Skeletal muscle tissue (tissue), 4 donors: Measurements from ENCODE around the gene LCN12. TPM values are rescaled to one million over a fixed set of nuclear protein-coding genes. Genes with fewer than 3 reads are reported as not detected.

Experiments
- H3K27ac ChIP-seq: one replicate; pipeline ENCODE4 v1.7.0; 2013; ENCODE audit warnings: mild to moderate bottlenecking, low read depth, low read length, inconsistent platforms
- H3K27me3 ChIP-seq, 3 donors: one replicate each; pipeline ENCODE4 v1.7.0; 2013; ENCODE audit warnings: low read length in 3 of 3; ENCODE audit not compliant: control insufficient read depth in 3 of 3, insufficient read depth in 3 of 3
- H3K36me3 ChIP-seq, 3 donors: one replicate each; pipeline ENCODE4 v1.7.0; 2013; ENCODE audit warnings: low read length in 3 of 3; ENCODE audit not compliant: control insufficient read depth in 3 of 3, insufficient read depth in 3 of 3
- H3K4me1 ChIP-seq, 3 donors: one replicate each; pipeline ENCODE4 v1.7.0; 2013; ENCODE audit warnings: low read length in 3 of 3, mild to moderate bottlenecking in 3 of 3; ENCODE audit not compliant: control insufficient read depth in 3 of 3, insufficient read depth in 3 of 3
- H3K4me3 ChIP-seq, 3 donors: one replicate each; pipeline ENCODE4 v1.7.0; 2013; ENCODE audit warnings: low read length in 3 of 3
- H3K9ac ChIP-seq, 3 donors: one replicate each; pipeline ENCODE4 v1.7.0; 2013; ENCODE audit warnings: low read length in 3 of 3, mild to moderate bottlenecking in 3 of 3, moderate library complexity in 2 of 3, low read depth in 1 of 3
- H3K9me3 ChIP-seq, 3 donors: one replicate each; pipeline ENCODE4 v1.7.0; 2013; ENCODE audit warnings: low read length in 3 of 3; ENCODE audit not compliant: control insufficient read depth in 3 of 3
- total RNA-seq: library from RNA; depleted of rRNA; stranded (reverse); fragments of >200 nt; gene quantifications from one replicate; pipeline ENCODE4 v1.2.3, GENCODE V29; 2014
- donor health status: Osteomylitis.

The LCN12 gene
- total RNA-seq, 1 donor from 2014 or later, result not detected

- Histone ChIP-seq H3K9me3 (no peaks in the 10 kb centered on the region), H3K4me1 (peaks cover 0 to 10% (median 7%) of the 10 kb centered on the region in 3 donors), H3K4me3 (no peak overlapping the region), H3K27ac (no peak overlapping the region), H3K27me3 (peaks cover 22 to 36% (median 33%) of the 10 kb centered on the region in 3 donors), H3K36me3 (no peaks in the 10 kb centered on the region), H3K9ac (no peak overlapping the region)
These were observed 32.5 kb downstream of the LCN12 start for GRCh38 chr9:136984464-136985026.

GRCh38 chr9:136985027-136985602 is 33.0 kb downstream of the LCN12 start:
- Histone ChIP-seq H3K27me3 (peaks cover 22 to 36% (median 33%) of the 10 kb centered on the region in 3 donors), H3K9ac (no peak overlapping the region), H3K36me3 (no peaks in the 10 kb centered on the region), H3K27ac (no peak overlapping the region), H3K9me3 (no peaks in the 10 kb centered on the region), H3K4me1 (peaks cover 0 to 10% (median 7%) of the 10 kb centered on the region in 3 donors), H3K4me3 (no peak overlapping the region)

- H3K27me3 ChIP-seq, result peaks cover 22 to 36% (median 33%) of the 10 kb centered on the region in 3 donors
- H3K27ac ChIP-seq, result no peak overlapping the region
- H3K4me1 ChIP-seq, result peaks cover 0 to 8% (median 7%) of the 10 kb centered on the region in 3 donors
- no peaks in the 10 kb centered on the region for H3K36me3 ChIP-seq
- peaks cover 0 to 4% (median 0%) of the 10 kb centered on the region in 3 donors for H3K9me3 ChIP-seq
- no peak overlapping the region for H3K9ac ChIP-seq
- H3K4me3 ChIP-seq, result no peak overlapping the region
These were observed 33.8 kb downstream of the LCN12 start for GRCh38 chr9:136985853-136986252.

GRCh38 chr9:136988872-136989271 is 36.8 kb downstream of the LCN12 start:
- Histone ChIP-seq H3K27ac (no peak overlapping the region), H3K9me3 (peaks cover 0 to 4% (median 0%) of the 10 kb centered on the region in 3 donors), H3K4me3 (no peak overlapping the region), H3K27me3 (peaks cover 14 to 23% (median 19%) of the 10 kb centered on the region in 3 donors), H3K36me3 (peaks cover 3 to 6% (median 3%) of the 10 kb centered on the region in 3 donors), H3K9ac (no peak overlapping the region), H3K4me1 (peaks cover 8 to 19% (median 11%) of the 10 kb centered on the region in 3 donors)

GRCh38 chr9:136990242-136990911 is 38.3 kb downstream of the LCN12 start:
- Histone ChIP-seq H3K27me3 (peaks cover 6 to 13% (median 8%) of the 10 kb centered on the region in 3 donors), H3K4me3 (no peak overlapping the region), H3K27ac (no peak overlapping the region), H3K4me1 (peaks cover 10 to 15% (median 11%) of the 10 kb centered on the region in 3 donors), H3K9ac (no peak overlapping the region), H3K36me3 (peaks cover 3 to 6% (median 3%) of the 10 kb centered on the region in 3 donors), H3K9me3 (peaks cover 0 to 4% (median 0%) of the 10 kb centered on the region in 3 donors)

GRCh38 chr9:136991993-136992818 is 40.1 kb downstream of the LCN12 start, which contains the start of gene PAXX:
Gene PAXX, plus strand, starts transcription at chr9:136992422. Its CDS starts 22 bp downstream, at chr9:136992444.
- Histone ChIP-seq H3K4me3 (peak within 1 kb of the TSS; percentile 83 to 84 (median 83)), H3K27ac (peak within 1 kb of the TSS; percentile 19), H3K27me3 (peaks cover 5 to 18% (median 8%) of the 10 kb centered on the region in 3 donors), H3K9me3 (peaks cover 0 to 4% (median 0%) of the 10 kb centered on the region in 3 donors), H3K4me1 (peaks cover 13 to 18% (median 15%) of the 10 kb centered on the region in 3 donors), H3K36me3 (peaks cover 3 to 6% (median 3%) of the 10 kb centered on the region in 3 donors), H3K9ac (peak within 1 kb of the TSS; percentile 70 to 85 (median 85))

DNA sequence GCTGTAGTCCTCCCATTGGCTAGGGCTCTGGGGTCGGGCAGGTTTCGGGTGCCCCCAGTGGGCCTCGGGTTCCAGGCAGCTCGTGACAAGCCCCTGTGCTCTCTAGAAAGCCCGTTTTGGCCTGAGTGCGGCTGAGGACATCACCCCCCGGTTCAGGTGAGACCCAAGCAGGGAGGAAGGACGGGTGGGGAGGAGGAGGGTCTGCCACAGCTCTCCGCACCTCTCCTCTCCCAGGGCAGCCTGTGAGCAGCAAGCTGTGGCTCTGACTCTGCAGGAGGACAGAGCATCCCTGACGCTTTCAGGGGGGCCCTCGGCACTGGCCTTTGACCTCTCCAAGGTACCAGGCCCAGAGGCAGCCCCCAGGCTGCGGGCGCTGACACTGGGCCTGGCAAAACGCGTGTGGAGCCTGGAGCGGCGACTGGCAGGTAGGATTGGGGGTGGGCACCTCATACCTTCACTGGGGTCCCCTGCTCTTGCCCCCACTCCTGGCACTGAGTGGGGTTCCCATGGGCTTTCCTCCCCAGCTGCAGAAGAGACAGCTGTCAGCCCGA is 40.8 kb downstream of the LCN12 start:
- Histone ChIP-seq H3K9ac (peak overlapping the region; percentile 70 to 85 (median 85)), H3K27me3 (peaks cover 6 to 15% (median 11%) of the 10 kb centered on the region in 3 donors), H3K4me3 (peak overlapping the region; percentile 83 to 84 (median 83)), H3K9me3 (peaks cover 0 to 4% (median 0%) of the 10 kb centered on the region in 3 donors), H3K36me3 (peaks cover 3 to 6% (median 3%) of the 10 kb centered on the region in 3 donors), H3K4me1 (peaks cover 13 to 18% (median 15%) of the 10 kb centered on the region in 3 donors), H3K27ac (peak overlapping the region; percentile 19)

DNA sequence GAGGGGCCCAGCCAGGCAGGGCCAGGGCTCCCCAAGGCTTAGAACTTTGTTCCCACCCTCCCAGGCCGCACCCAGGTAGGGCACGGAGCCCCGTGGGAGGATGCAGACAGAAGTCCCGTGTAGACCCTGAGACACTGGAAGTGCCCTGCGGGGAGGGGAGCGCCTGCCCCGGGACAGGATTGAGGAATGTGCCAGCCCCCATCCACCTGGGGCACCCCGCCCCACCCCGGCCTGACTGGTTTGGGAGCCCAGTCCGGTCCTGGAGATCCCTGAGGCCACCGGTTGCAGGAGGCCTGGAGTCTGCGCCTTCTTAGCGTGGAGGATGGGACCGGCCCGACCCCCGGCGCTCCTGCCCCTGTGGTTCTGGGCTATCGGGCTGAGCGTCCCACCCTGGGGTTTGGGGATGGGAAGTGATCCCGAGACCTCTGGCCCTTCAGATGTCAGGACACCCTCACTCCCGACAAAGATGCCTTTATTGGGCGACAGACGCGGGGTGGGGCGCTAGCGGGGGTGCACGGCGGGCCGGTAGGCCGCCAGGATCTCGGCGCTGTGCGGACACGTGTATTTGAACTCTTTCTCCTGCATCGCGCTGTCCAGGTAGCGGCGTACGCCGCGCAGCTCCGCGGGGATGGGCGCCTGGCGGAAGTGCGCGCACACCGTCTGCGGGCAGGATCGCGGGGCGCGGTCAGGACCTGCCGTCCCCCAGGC is 42.3 kb downstream of the LCN12 start:
- no peak overlapping the region for H3K27ac ChIP-seq
- H3K27me3 ChIP-seq, result peaks cover 6 to 18% (median 15%) of the 10 kb centered on the region in 3 donors
- peaks cover 3 to 6% (median 3%) of the 10 kb centered on the region in 3 donors for H3K36me3 ChIP-seq
- H3K4me3 ChIP-seq, result no peak overlapping the region
- H3K4me1 ChIP-seq, result peaks cover 13 to 18% (median 15%) of the 10 kb centered on the region in 3 donors
- peaks cover 0 to 4% (median 0%) of the 10 kb centered on the region in 3 donors for H3K9me3 ChIP-seq
- H3K9ac ChIP-seq, result peak overlapping the region in 1 of 3 donors; percentile 8
